ENCODE results near the gene SPA17.

The SPA17 gene

GRCh38 chr11:124736736-124737135 is 63.0 kb downstream of the SPA17 start:
- Histone ChIP-seq H3K36me3 (ENCODE audit: control insufficient read depth, insufficient read depth, low read length) (no peaks in the 10 kb centered on the region), H3K9me3 (ENCODE audit: control insufficient read depth, low read length) (no peaks in the 10 kb centered on the region), H3K4me1 (ENCODE audit: control insufficient read depth, insufficient read depth, low read length, poor library complexity, severe bottlenecking) (peaks cover 10% of the 10 kb centered on the region), H3K4me3 (ENCODE audit: insufficient read depth, low read depth, low read length, poor library complexity, severe bottlenecking) (no peak overlapping the region), H3K27ac (ENCODE audit: insufficient read depth, low read length, poor library complexity, severe bottlenecking) (no peak overlapping the region), H3K27me3 (replicated peaks; ENCODE audit: control insufficient read depth, insufficient read depth, low read length, poor library complexity, severe bottlenecking) (no peaks in the 10 kb centered on the region)
- no peak for DNase-seq

GRCh38 chr11:124737638-124738305 is 64.1 kb downstream of the SPA17 start:
- Histone ChIP-seq H3K36me3 (ENCODE audit: control insufficient read depth, insufficient read depth, low read length) (no peaks in the 10 kb centered on the region), H3K4me1 (ENCODE audit: control insufficient read depth, insufficient read depth, low read length, poor library complexity, severe bottlenecking) (peaks cover 10% of the 10 kb centered on the region), H3K27ac (ENCODE audit: insufficient read depth, low read length, poor library complexity, severe bottlenecking) (no peak overlapping the region), H3K9me3 (ENCODE audit: control insufficient read depth, low read length) (no peaks in the 10 kb centered on the region), H3K27me3 (replicated peaks; ENCODE audit: control insufficient read depth, insufficient read depth, low read length, poor library complexity, severe bottlenecking) (no peaks in the 10 kb centered on the region), H3K4me3 (ENCODE audit: insufficient read depth, low read depth, low read length, poor library complexity, severe bottlenecking) (no peak overlapping the region)
- no peak for DNase-seq

GRCh38 chr11:124738713-124739478 is 65.2 kb downstream of the SPA17 start:
- H3K4me3 ChIP-seq (ENCODE audit: insufficient read depth, low read depth, low read length, poor library complexity, severe bottlenecking) = peak overlapping the region; percentile 69
- no peak overlapping the region for H3K27ac ChIP-seq (ENCODE audit: insufficient read depth, low read length, poor library complexity, severe bottlenecking)
- no peaks in the 10 kb centered on the region for H3K9me3 ChIP-seq (ENCODE audit: control insufficient read depth, low read length)
- H3K36me3 ChIP-seq (ENCODE audit: control insufficient read depth, insufficient read depth, low read length) = no peaks in the 10 kb centered on the region
- DNase-seq = no peak
- no peaks in the 10 kb centered on the region for H3K27me3 ChIP-seq (replicated peaks; ENCODE audit: control insufficient read depth, insufficient read depth, low read length, poor library complexity, severe bottlenecking)
- peaks cover 10% of the 10 kb centered on the region for H3K4me1 ChIP-seq (ENCODE audit: control insufficient read depth, insufficient read depth, low read length, poor library complexity, severe bottlenecking)

GRCh38 chr11:124739479-124740276 is 66.0 kb downstream of the SPA17 start, which contains the start of gene NRGN:
Gene NRGN (plus strand): TSS chr11:124739942. CDS start chr11:124740085, 143 bp downstream.
- no peaks in the 10 kb centered on the region for H3K27me3 ChIP-seq (replicated peaks; ENCODE audit: control insufficient read depth, insufficient read depth, low read length, poor library complexity, severe bottlenecking)
- H3K4me1 ChIP-seq (ENCODE audit: control insufficient read depth, insufficient read depth, low read length, poor library complexity, severe bottlenecking) = peaks cover 10% of the 10 kb centered on the region
- H3K9me3 ChIP-seq (ENCODE audit: control insufficient read depth, low read length) = no peaks in the 10 kb centered on the region
- H3K4me3 ChIP-seq (ENCODE audit: insufficient read depth, low read depth, low read length, poor library complexity, severe bottlenecking) = peak within 1 kb of the TSS; percentile 69
- peak; percentile 65 to 76 (median 71) for DNase-seq
- H3K27ac ChIP-seq (ENCODE audit: insufficient read depth, low read length, poor library complexity, severe bottlenecking) = no peak within 1 kb of the TSS
- H3K36me3 ChIP-seq (ENCODE audit: control insufficient read depth, insufficient read depth, low read length) = no peaks in the 10 kb centered on the region

GRCh38 chr11:124740277-124740882 is 66.7 kb downstream of the SPA17 start:
- DNase-seq = peak; percentile 25 to 39 (median 38)
- Histone ChIP-seq H3K27me3 (replicated peaks; ENCODE audit: control insufficient read depth, insufficient read depth, low read length, poor library complexity, severe bottlenecking) (no peaks in the 10 kb centered on the region), H3K4me3 (ENCODE audit: insufficient read depth, low read depth, low read length, poor library complexity, severe bottlenecking) (peak overlapping the region; percentile 69), H3K27ac (ENCODE audit: insufficient read depth, low read length, poor library complexity, severe bottlenecking) (no peak overlapping the region), H3K9me3 (ENCODE audit: control insufficient read depth, low read length) (no peaks in the 10 kb centered on the region), H3K4me1 (ENCODE audit: control insufficient read depth, insufficient read depth, low read length, poor library complexity, severe bottlenecking) (peaks cover 10% of the 10 kb centered on the region), H3K36me3 (ENCODE audit: control insufficient read depth, insufficient read depth, low read length) (no peaks in the 10 kb centered on the region)

GRCh38 chr11:124742555-124742954 is 68.9 kb downstream of the SPA17 start:
- Histone ChIP-seq H3K4me3 (ENCODE audit: insufficient read depth, low read depth, low read length, poor library complexity, severe bottlenecking) (no peak overlapping the region), H3K9me3 (ENCODE audit: control insufficient read depth, low read length) (no peaks in the 10 kb centered on the region), H3K36me3 (ENCODE audit: control insufficient read depth, insufficient read depth, low read length) (no peaks in the 10 kb centered on the region), H3K27ac (ENCODE audit: insufficient read depth, low read length, poor library complexity, severe bottlenecking) (no peak overlapping the region), H3K4me1 (ENCODE audit: control insufficient read depth, insufficient read depth, low read length, poor library complexity, severe bottlenecking) (peaks cover 17% of the 10 kb centered on the region), H3K27me3 (replicated peaks; ENCODE audit: control insufficient read depth, insufficient read depth, low read length, poor library complexity, severe bottlenecking) (no peaks in the 10 kb centered on the region)
- DNase-seq = no peak

GRCh38 chr11:124743050-124743449 is 69.3 kb downstream of the SPA17 start:
- Histone ChIP-seq H3K9me3 (ENCODE audit: control insufficient read depth, low read length) (no peaks in the 10 kb centered on the region), H3K36me3 (ENCODE audit: control insufficient read depth, insufficient read depth, low read length) (no peaks in the 10 kb centered on the region), H3K27me3 (replicated peaks; ENCODE audit: control insufficient read depth, insufficient read depth, low read length, poor library complexity, severe bottlenecking) (no peaks in the 10 kb centered on the region), H3K4me3 (ENCODE audit: insufficient read depth, low read depth, low read length, poor library complexity, severe bottlenecking) (no peak overlapping the region), H3K4me1 (ENCODE audit: control insufficient read depth, insufficient read depth, low read length, poor library complexity, severe bottlenecking) (peaks cover 17% of the 10 kb centered on the region), H3K27ac (ENCODE audit: insufficient read depth, low read length, poor library complexity, severe bottlenecking) (no peak overlapping the region)
- DNase-seq = no peak

GRCh38 chr11:124745270-124745834 is 71.6 kb downstream of the SPA17 start:
- Histone ChIP-seq H3K9me3 (ENCODE audit: control insufficient read depth, low read length) (no peaks in the 10 kb centered on the region), H3K27ac (ENCODE audit: insufficient read depth, low read length, poor library complexity, severe bottlenecking) (no peak overlapping the region), H3K4me3 (ENCODE audit: insufficient read depth, low read depth, low read length, poor library complexity, severe bottlenecking) (peak overlapping the region; percentile 96), H3K27me3 (replicated peaks; ENCODE audit: control insufficient read depth, insufficient read depth, low read length, poor library complexity, severe bottlenecking) (no peaks in the 10 kb centered on the region), H3K36me3 (ENCODE audit: control insufficient read depth, insufficient read depth, low read length) (no peaks in the 10 kb centered on the region), H3K4me1 (ENCODE audit: control insufficient read depth, insufficient read depth, low read length, poor library complexity, severe bottlenecking) (peaks cover 11% of the 10 kb centered on the region)
- no peak for DNase-seq

GRCh38 chr11:124745835-124746620 is 72.3 kb downstream of the SPA17 start:
- Histone ChIP-seq H3K27me3 (replicated peaks; ENCODE audit: control insufficient read depth, insufficient read depth, low read length, poor library complexity, severe bottlenecking) (no peaks in the 10 kb centered on the region), H3K9me3 (ENCODE audit: control insufficient read depth, low read length) (no peaks in the 10 kb centered on the region), H3K27ac (ENCODE audit: insufficient read depth, low read length, poor library complexity, severe bottlenecking) (peak overlapping the region; percentile 72), H3K36me3 (ENCODE audit: control insufficient read depth, insufficient read depth, low read length) (no peaks in the 10 kb centered on the region), H3K4me1 (ENCODE audit: control insufficient read depth, insufficient read depth, low read length, poor library complexity, severe bottlenecking) (peaks cover 7% of the 10 kb centered on the region), H3K4me3 (ENCODE audit: insufficient read depth, low read depth, low read length, poor library complexity, severe bottlenecking) (peak overlapping the region; percentile 96)
- DNase-seq = no peak
